PFSK-1 (cell line): ENCODE data around the gene CPA5.

ENCODE experiments used
- FOXP2 ChIP-seq: optimal IDR thresholded peaks from 2 replicates; pipeline ENCODE3; 2011; ENCODE audit warnings: borderline replicate concordance, control low read depth, inconsistent platforms; ENCODE audit not compliant: insufficient read depth; ENCODE audit errors: extremely low read length, extremely low read depth
- POLR2AphosphoS5 ChIP-seq: IDR thresholded peaks from 2 replicates; pipeline ENCODE4 v1.6.1; 2012; ENCODE audit warnings: low read depth, mild to moderate bottlenecking, control low read depth, low read length, moderate library complexity
- REST ChIP-seq, 2 experiments: IDR thresholded peaks; 2 replicates each; pipeline versions ENCODE4 v1.6.1 to v1.8.0; 2011 to 2012; ENCODE audit warnings: low read depth in 2 of 2, low read length in 2 of 2, control low read depth in 1 of 2, inconsistent platforms in 1 of 2, mild to moderate bottlenecking in 1 of 2, moderate library complexity in 1 of 2; ENCODE audit not compliant: insufficient read depth in 1 of 2
- SIN3A ChIP-seq: IDR thresholded peaks from 2 replicates; pipeline ENCODE4 v1.6.1; 2012; ENCODE audit warnings: mild to moderate bottlenecking, low read length, moderate library complexity, borderline replicate concordance; ENCODE audit not compliant: insufficient read depth
- TAF1 ChIP-seq: IDR thresholded peaks from 2 replicates; pipeline ENCODE4 v1.6.1; 2012; ENCODE audit warnings: low read length, control low read depth, borderline replicate concordance; ENCODE audit not compliant: insufficient read depth

CPA5 gene

GRCh38 chr7:130415006-130415405, 70.4 kb downstream of the CPA5 start:
- no peak for TF ChIP-seq SIN3A
- no peak for TF ChIP-seq REST (IDR thresholded peaks at IDR 0.05; ENCODE audit: insufficient read depth in 1 of 2, low read depth in 2 of 2, low read length in 2 of 2)
- no peak for TF ChIP-seq FOXP2
- no peak for TF ChIP-seq POLR2AphosphoS5
- TF ChIP-seq TAF1 = no peak

GRCh38 chr7:130417213-130417612, 72.6 kb downstream of the CPA5 start:
- TF ChIP-seq POLR2AphosphoS5 (no peak), SIN3A (no peak), TAF1 (no peak), FOXP2 (no peak), REST (IDR thresholded peaks at IDR 0.05; ENCODE audit: insufficient read depth in 1 of 2, low read depth in 2 of 2, low read length in 2 of 2) (no peak)

- no peak for TF ChIP-seq SIN3A
- no peak for TF ChIP-seq REST (IDR thresholded peaks at IDR 0.05; ENCODE audit: insufficient read depth in 1 of 2, low read depth in 2 of 2, low read length in 2 of 2)
- TF ChIP-seq FOXP2 = no peak
- TF ChIP-seq POLR2AphosphoS5 = no peak
- no peak for TF ChIP-seq TAF1
Observed at GRCh38 chr7:130418306-130418705, 73.7 kb downstream of the CPA5 start.
